Aorta (tissue), 5 donors: ENCODE measurements around the gene CITED1. TPM values are rescaled to one million over a fixed set of nuclear protein-coding genes. Genes with fewer than 3 reads are reported as not detected.
"Not testable (repeated sequence)": the region's sequence is repeated elsewhere in the genome, so short reads cannot be mapped to it uniquely, and the experiment has no call there.

Source experiments
- ATAC-seq: fragments of 200-7000 bp; cut with Tn5 transposase; one replicate; pipeline ENCODE4 v1.9.1; 2022; ENCODE audit warnings: moderate library complexity; ENCODE audit not compliant: low FRiP score
- DNase-seq, 2 donors: peaks; one replicate each; pipeline ENCODE4 v3.0.0-alpha.2; 2020
- H3K27ac ChIP-seq, 2 donors: one replicate each; pipeline ENCODE4 v1.5.1; 2013; ENCODE audit warnings: low read length in 2 of 2, mild to moderate bottlenecking in 2 of 2, moderate library complexity in 2 of 2, control low read depth in 1 of 2, inconsistent platforms in 1 of 2, low read depth in 1 of 2
- H3K27me3 ChIP-seq, 2 donors: one replicate each; pipeline ENCODE4 v1.6.1; 2013; ENCODE audit warnings: control low read depth in 1 of 2, low read length in 1 of 2, mild to moderate bottlenecking in 1 of 2, moderate library complexity in 1 of 2; ENCODE audit not compliant: insufficient read depth in 2 of 2, control insufficient read depth in 1 of 2
- H3K36me3 ChIP-seq, 2 donors: one replicate each; pipeline ENCODE4 v1.6.1; 2013; ENCODE audit warnings: control low read depth in 1 of 2, low read length in 1 of 2, mild to moderate bottlenecking in 1 of 2; ENCODE audit not compliant: insufficient read depth in 2 of 2, control insufficient read depth in 1 of 2
- H3K4me1 ChIP-seq, 2 donors: one replicate each; pipeline ENCODE4 v1.6.1; 2013; ENCODE audit warnings: low read length in 2 of 2, control low read depth in 1 of 2, mild to moderate bottlenecking in 1 of 2, moderate library complexity in 1 of 2; ENCODE audit not compliant: insufficient read depth in 2 of 2, control insufficient read depth in 1 of 2
- H3K4me3 ChIP-seq, 2 donors: one replicate each; pipeline ENCODE4 v1.5.1; 2013; ENCODE audit warnings: low read length in 2 of 2, control low read depth in 1 of 2, mild to moderate bottlenecking in 1 of 2
- H3K9me3 ChIP-seq: one replicate; pipeline ENCODE4 v1.6.1; 2013; ENCODE audit warnings: mild to moderate bottlenecking, low read length; ENCODE audit not compliant: control insufficient read depth
- WGBS, 2 donors: extraction: QIAGEN DNeasy Blood & Tissue Kit; methylation state at CpG; one replicate each; pipeline ENCODE4 v1.1.7; 2013; 5-methylcytosine and 5-hydroxymethylcytosine counted together
- intact Hi-C, 2 donors: fragments of 100-400 bp; cut with DNase I; formaldehyde crosslinking; loops; one replicate each; pipeline versions ENCODE4 v1.14.2 to v1.15.0; 2022
- polyA plus RNA-seq, 2 donors: library from polyadenylated mRNA; stranded (reverse); fragments of 200-250 nt; gene quantifications; one replicate each; pipeline ENCODE4 v1.2.3, GENCODE V29; 2013
- total RNA-seq, 2 donors: library from RNA; stranded (reverse); fragmentation: NEBNext Ultra II Directional; extraction: Animal tissue kit (Norgen Biotek cat#: 25700); gene quantifications; one replicate each; pipeline ENCODE4 v1.2.1, GENCODE V29; 2021
- donor health status: healthy with polysubstance abuse.
- donor health status: Bipolar disorder and iron deficiency.
- donor health status: DM: no; HTN: no; CAD: no.
- donor health status: DM: no; HTN: no; CAD: no.
- donor health status: DM: yes; HTN: yes; CAD: no.

CITED1 gene
- total and polyA plus RNA-seq, 4 donors: 0.46 TPM; not detected in 3

DNA sequence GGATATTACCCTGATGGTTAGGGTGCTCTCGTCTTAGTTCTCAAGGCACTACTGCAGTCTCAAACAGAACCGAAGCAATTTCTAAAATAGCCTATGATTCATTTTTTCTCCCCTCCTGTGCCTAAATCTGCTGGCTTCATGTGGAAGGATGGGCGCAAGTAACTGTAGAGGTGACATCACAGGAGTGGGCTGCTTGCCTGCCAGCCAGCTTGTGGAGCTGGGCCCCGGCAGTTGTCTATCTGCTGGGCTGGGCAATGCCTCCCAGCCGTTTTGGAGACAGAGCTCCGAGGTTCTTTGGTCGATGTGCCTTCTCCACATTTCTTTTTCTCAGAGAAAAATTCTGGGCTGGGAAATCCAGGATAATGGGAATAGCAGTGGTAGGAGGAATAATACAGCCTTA is 34.3 kb upstream of the CITED1 start:
- intact Hi-C loops: no loop called here

DNA sequence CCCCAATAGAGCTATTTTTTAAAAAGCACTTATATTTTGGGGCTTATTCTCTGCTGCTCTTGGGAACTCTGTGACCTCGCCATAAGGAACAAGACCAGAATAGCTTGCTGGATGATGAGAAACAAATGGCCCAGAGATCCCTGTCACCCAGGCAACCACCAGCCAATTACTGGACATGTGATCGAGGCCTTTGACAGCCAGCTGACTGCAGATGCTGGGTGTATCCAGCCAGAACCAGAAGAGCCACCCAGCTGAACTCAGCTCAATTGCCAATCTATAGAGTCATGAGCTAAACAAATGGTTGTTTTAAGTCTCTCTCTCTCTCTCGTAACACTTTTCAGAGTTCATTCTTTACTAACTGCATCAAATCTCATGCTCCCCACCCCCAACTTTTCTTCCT is 24.4 kb upstream of the CITED1 start:
- WGBS, 2 donors: 77 to 88% methylated on average over 3 of the region's 3 CpGs
- Histone ChIP-seq H3K4me3 (no peak overlapping the region), H3K9me3 (no peaks in the 10 kb centered on the region), H3K27me3 (no peaks in the 10 kb centered on the region), H3K36me3 (no peaks in the 10 kb centered on the region), H3K27ac (no peak overlapping the region), H3K4me1 (no peaks in the 10 kb centered on the region)
- ATAC-seq (no peak), DNase-seq (no peak)
- intact Hi-C loops: no loop called here

More for the DNA sequence above, 34.3 kb upstream of the CITED1 start:
- DNase-seq: no peak
- Histone ChIP-seq H3K36me3 (peaks cover 0 to 2% of the 10 kb centered on the region in 2 donors), H3K4me1 (no peaks in the 10 kb centered on the region), H3K27me3 (no peaks in the 10 kb centered on the region), H3K4me3 (no peak overlapping the region), H3K27ac (no peak overlapping the region), H3K9me3 (no peaks in the 10 kb centered on the region)
- ATAC-seq: no peak
- 66 to 67% methylated on average over 7 of the region's 7 CpGs for WGBS, 2 donors

DNA sequence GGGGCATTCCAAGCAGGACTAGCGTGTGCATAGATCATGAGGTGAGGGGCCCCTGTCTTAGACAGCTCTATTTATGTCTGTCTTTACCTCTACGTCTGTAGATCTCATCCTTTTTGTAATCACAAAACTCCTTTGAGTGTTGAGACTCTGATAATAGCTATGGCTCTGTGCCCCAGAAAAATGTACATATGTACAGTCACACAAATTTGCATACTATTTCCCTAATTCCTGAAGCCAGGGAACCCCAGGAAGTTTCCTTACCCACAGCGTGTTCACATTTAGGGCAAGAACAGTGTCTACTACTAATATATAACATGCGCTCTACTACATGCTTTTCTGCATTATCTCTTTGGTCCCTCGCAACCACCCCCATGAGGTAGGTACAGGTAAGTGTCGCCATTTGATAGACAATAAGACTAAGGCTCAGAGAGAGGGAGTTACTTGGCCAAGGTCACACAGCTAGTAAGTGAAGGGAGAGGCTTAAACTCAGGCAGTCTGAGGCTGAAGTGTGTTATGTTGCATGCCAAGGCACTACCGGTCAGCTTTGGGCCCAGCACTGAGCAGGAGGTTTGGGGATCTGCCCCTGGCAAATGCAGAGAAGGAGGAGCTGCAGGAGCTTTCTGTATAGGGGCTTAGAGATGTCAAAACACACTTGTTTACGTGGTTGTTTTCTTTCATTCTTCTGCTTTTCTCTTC is 21.0 kb upstream of the CITED1 start:
- Histone ChIP-seq H3K27me3 (no peaks in the 10 kb centered on the region), H3K4me1 (no peaks in the 10 kb centered on the region), H3K36me3 (no peaks in the 10 kb centered on the region), H3K27ac (no peak overlapping the region), H3K9me3 (no peaks in the 10 kb centered on the region), H3K4me3 (no peak overlapping the region)
- WGBS, 2 donors: 69 to 93% methylated on average over 8 of the region's 8 CpGs
- DNase-seq (no peak), ATAC-seq (no peak)
- intact Hi-C loops: no loop called here

DNA sequence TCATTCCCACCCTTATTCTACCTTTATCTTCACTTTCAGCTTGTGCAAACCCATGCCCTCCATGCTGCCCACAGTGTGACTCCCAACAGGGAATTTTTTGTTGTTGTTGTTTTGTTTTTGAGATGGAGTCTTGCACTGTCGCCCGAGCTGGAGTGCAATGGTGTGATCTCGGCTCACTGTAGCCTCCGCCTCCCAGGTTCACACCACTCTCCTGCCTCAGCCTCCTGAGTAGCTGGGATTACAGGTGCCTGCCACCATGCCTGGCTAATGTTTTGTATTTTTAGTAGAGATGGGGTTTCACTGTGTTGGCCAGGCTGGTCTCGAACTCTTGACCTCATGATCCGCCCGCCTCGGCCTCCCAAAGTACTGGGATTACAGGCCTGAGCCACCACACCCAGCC is 13.9 kb upstream of the CITED1 start:
- H3K9me3 ChIP-seq, H3K4me1 ChIP-seq, H3K4me3 ChIP-seq, H3K27me3 ChIP-seq, H3K27ac ChIP-seq, DNase-seq, ATAC-seq, intact Hi-C loops, H3K36me3 ChIP-seq: not testable (repeated sequence)
- WGBS, 2 donors: 87 to 98% methylated on average over 8 of the region's 8 CpGs

DNA sequence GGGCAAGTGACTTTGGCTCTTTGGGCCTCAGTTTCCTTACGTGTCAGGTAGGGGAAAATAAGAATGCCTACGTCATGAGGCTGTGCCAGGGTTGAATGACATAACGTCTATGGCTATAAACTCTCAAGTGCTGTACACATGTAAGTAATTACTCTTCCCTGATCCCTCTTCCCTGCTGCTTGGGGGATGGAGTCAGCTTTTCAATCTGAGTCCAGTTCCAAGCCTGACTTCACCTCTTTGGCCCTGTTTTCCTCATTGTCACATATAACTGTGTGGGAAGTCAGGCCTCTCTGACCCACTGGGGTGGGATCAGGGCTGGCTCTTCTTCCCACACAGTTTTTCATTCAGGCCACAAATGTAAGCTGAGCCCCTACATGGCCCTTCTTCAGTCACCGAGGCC is 11.4 kb upstream of the CITED1 start:
- Histone ChIP-seq H3K9me3 (no peaks in the 10 kb centered on the region), H3K27me3 (no peaks in the 10 kb centered on the region), H3K4me3 (no peak overlapping the region), H3K36me3 (no peaks in the 10 kb centered on the region), H3K27ac (no peak overlapping the region), H3K4me1 (no peaks in the 10 kb centered on the region)
- ATAC-seq (no peak), DNase-seq (no peak)
- intact Hi-C loops: no loop called here
- WGBS, 2 donors: 73 to 93% methylated on average over 4 of the region's 4 CpGs

DNA sequence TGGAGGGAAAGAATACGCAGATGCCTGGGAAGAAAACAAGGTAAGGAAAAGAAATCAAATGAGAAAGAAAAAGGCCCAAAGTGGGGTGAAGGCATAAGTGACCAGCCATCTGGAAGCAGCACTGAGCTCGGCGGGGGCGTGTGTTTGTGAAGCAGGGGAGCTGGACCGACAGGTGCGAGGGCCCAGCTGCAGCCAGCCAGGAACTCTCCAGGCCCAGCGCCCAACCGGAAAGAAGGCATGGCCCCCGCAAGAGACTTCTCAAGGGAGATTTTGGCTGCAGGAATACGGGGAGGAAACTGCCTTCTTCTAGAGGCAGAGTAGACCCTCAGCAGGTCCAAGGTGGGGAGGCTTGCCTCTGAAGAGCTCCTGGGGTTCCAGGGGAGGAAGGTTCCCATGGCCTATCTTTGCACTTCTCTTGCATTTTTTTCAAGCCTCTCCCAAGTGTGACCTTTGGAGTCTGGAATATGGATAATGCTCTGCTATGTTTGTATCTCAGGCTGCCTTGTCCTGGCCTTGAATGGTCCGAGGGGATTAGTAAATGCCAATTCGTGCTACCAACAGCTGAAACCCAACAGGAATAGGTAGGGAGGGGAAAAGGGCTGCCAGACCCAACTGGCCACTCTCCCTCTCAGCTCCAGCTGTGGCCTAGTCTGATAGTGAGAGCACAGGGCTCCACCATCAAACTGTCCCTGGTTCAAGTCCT is 10.8 kb upstream of the CITED1 start:
- Histone ChIP-seq H3K4me1 (no peaks in the 10 kb centered on the region), H3K27ac (no peak overlapping the region), H3K36me3 (no peaks in the 10 kb centered on the region), H3K4me3 (no peak overlapping the region), H3K9me3 (no peaks in the 10 kb centered on the region), H3K27me3 (no peaks in the 10 kb centered on the region)
- intact Hi-C loops: no loop called here
- ATAC-seq (no peak), DNase-seq (no peak)
- whole genome bisulfite sequencing, 2 donors: 61 to 87% methylated on average over 12 of the region's 12 CpGs

DNA sequence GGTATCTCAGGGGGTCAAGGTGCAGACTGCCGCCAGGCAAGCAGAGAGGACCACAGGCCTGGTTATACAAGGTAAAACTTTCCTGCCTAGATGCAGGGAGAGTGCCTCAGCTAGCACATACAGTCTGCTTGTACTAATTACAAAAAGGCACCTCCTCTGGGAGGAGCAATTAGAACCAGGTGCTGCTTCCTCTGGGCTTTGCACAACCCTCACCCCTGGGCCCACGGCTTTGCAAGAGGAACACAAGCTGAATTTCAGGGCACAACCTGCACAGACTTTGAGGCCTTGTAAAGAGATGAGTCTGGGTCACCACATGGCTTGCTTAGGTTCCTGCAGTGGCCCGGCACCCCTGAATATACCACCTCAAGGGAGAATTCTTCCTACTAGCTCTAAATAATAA is 9.2 kb upstream of the CITED1 start:
- ATAC-seq (no peak), DNase-seq (no peak)
- no peaks in the 10 kb centered on the region for H3K36me3 ChIP-seq
- H3K4me3 ChIP-seq: no peak overlapping the region
- H3K27me3 ChIP-seq: no peaks in the 10 kb centered on the region
- no peak overlapping the region for H3K27ac ChIP-seq
- no peaks in the 10 kb centered on the region for H3K9me3 ChIP-seq
- intact Hi-C loops: no loop called here
- 93 to 96% methylated on average over 3 of the region's 3 CpGs for WGBS, 2 donors
- no peaks in the 10 kb centered on the region for H3K4me1 ChIP-seq

DNA sequence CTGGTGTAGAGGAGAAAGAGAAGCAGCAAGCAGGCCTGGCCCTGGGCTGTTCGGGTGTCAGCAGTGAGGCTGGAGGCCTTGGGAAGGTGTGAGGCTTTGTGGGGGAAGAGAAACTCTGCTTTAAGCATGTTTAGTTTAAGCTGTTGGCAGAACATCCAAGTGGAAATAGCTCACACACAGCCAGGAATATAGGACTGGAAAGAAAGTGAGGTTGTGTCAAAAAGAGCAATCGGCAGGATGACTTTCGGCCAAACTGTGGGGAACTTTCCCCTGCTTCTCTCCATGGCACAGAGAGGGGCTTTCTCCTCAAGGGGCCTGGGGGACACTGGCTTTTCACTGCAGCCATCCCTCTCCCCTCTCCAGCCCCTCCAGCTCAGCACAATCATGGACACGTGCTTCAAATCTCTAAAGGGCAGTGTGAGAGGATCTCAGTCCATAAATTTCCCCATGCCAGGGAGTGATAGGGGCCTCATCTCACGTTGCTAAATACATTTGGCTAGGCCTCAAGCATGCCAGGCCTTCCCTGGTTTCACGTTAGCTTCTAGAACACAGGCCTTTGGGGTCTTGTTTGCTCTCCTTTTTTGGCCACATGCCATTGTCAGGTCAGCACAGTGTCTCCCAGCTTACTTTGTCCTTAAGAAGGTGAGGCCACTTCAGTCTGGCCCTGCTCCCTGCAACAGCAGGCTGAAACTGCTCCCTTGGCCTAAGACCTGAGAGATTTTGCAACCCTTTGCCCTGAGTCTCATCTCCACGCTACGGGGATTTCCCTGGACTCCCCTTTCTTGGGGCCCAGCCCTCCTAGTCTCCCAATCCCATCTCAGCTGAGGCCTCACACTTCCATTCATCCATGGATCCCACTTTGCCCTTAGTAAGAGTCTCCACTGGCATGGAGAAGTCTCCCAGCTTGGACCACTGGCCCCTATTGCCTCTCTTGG is 8.3 kb upstream of the CITED1 start:
- WGBS, 2 donors: 58 to 64% methylated on average over 8 of the region's 8 CpGs
- Histone ChIP-seq H3K9me3 (no peaks in the 10 kb centered on the region), H3K4me3 (no peak overlapping the region), H3K36me3 (no peaks in the 10 kb centered on the region), H3K27ac (no peak overlapping the region), H3K4me1 (no peaks in the 10 kb centered on the region), H3K27me3 (no peaks in the 10 kb centered on the region)
- DNase-seq (no peak), ATAC-seq (no peak)
- intact Hi-C loops: no loop called here
